Liver (tissue), 9 donors: ENCODE data around the gene COMMD2. TPM values are rescaled to one million over a fixed set of nuclear protein-coding genes. Genes with fewer than 3 reads are reported as not detected.

ENCODE experiments used
- DNase-seq: peaks from one replicate; pipeline ENCODE4 v3.0.0-alpha.2; 2017; ENCODE audit warnings: low spot score
- H3K27ac ChIP-seq, 2 donors: one replicate each; pipeline ENCODE4 v1.7.0; 2013; ENCODE audit warnings: inconsistent platforms in 2 of 2, low read length in 2 of 2, control low read depth in 1 of 2, low read depth in 1 of 2, mild to moderate bottlenecking in 1 of 2
- H3K27me3 ChIP-seq, 4 donors: one replicate each; pipeline versions ENCODE4 v1.6.1 to v1.7.0; 2013; ENCODE audit warnings: low read length in 3 of 4, inconsistent platforms in 1 of 4, mild to moderate bottlenecking in 1 of 4, moderate library complexity in 1 of 4; ENCODE audit not compliant: control insufficient read depth in 4 of 4, insufficient read depth in 4 of 4
- H3K36me3 ChIP-seq, 4 donors: one replicate each; pipeline versions ENCODE4 v1.6.1 to v1.7.0; 2013; ENCODE audit warnings: low read length in 3 of 4, mild to moderate bottlenecking in 3 of 4, low read depth in 1 of 4, moderate library complexity in 1 of 4; ENCODE audit not compliant: control insufficient read depth in 4 of 4, insufficient read depth in 3 of 4
- H3K4me1 ChIP-seq, 4 donors: one replicate each; pipeline versions ENCODE4 v1.6.1 to v1.7.0; 2013; ENCODE audit warnings: low read length in 3 of 4, mild to moderate bottlenecking in 3 of 4, moderate library complexity in 1 of 4; ENCODE audit not compliant: control insufficient read depth in 4 of 4, insufficient read depth in 4 of 4
- H3K4me3 ChIP-seq, 3 donors: one replicate each; pipeline versions ENCODE4 v1.6.1 to v1.7.0; 2013; ENCODE audit warnings: low read length in 3 of 3, control low read depth in 1 of 3, low read depth in 1 of 3, mild to moderate bottlenecking in 1 of 3
- H3K9ac ChIP-seq, 2 donors: one replicate each; pipeline ENCODE4 v1.7.0; 2013; ENCODE audit warnings: low read length in 2 of 2, mild to moderate bottlenecking in 2 of 2, moderate library complexity in 2 of 2, control low read depth in 1 of 2, low read depth in 1 of 2
- H3K9me3 ChIP-seq, 4 donors: one replicate each; pipeline versions ENCODE4 v1.6.1 to v1.7.0; 2013; ENCODE audit warnings: low read length in 3 of 4; ENCODE audit not compliant: control insufficient read depth in 4 of 4
- CTCF ChIP-seq: fragments of 150-350 bp; IDR thresholded peaks from 2 replicates; pipeline ENCODE4 v1.5.1; 2017; ENCODE audit warnings: improper control_type of control experiment, low read depth, low read length; ENCODE audit not compliant: missing input control
- EGR1 ChIP-seq, 2 donors: IDR thresholded peaks; 2 replicates each; pipeline ENCODE4 v1.6.1; 2016 to 2018; ENCODE audit warnings: antibody characterized with exemption in 2 of 2, low read depth in 2 of 2
- FOXA1 ChIP-seq: IDR thresholded peaks from 2 replicates; pipeline ENCODE4 v1.6.1; 2016; ENCODE audit warnings: antibody characterized with exemption
- FOXA2 ChIP-seq: IDR thresholded peaks from 2 replicates; pipeline ENCODE4 v1.6.1; 2016; ENCODE audit warnings: antibody characterized with exemption
- GABPA ChIP-seq, 2 donors: IDR thresholded peaks in 1 of 2; conservative IDR thresholded peaks in 1 of 2; 2 replicates each; pipeline ENCODE4 v1.6.1; 2016; ENCODE audit warnings: antibody characterized with exemption in 2 of 2, mild to moderate bottlenecking in 1 of 2, moderate library complexity in 1 of 2
- HNF4A ChIP-seq, 2 donors: conservative IDR thresholded peaks; 2 replicates each; pipeline ENCODE4 v1.6.1; 2016; ENCODE audit warnings: antibody characterized with exemption in 2 of 2, mild to moderate bottlenecking in 2 of 2
- HNF4G ChIP-seq: IDR thresholded peaks from 2 replicates; pipeline ENCODE4 v1.6.1; 2016; ENCODE audit warnings: antibody characterized with exemption
- JUND ChIP-seq, 2 donors: IDR thresholded peaks; 2 replicates each; pipeline ENCODE4 v1.6.1; 2016; ENCODE audit warnings: antibody characterized with exemption in 2 of 2
- NR2F2 ChIP-seq: IDR thresholded peaks from 2 replicates; pipeline ENCODE4 v1.6.1; 2016; ENCODE audit warnings: antibody characterized with exemption
- RXRA ChIP-seq, 2 donors: IDR thresholded peaks; 2 replicates each; pipeline ENCODE4 v1.6.1; 2017 to 2018; ENCODE audit warnings: antibody characterized with exemption in 2 of 2, mild to moderate bottlenecking in 1 of 2
- SP1 ChIP-seq: IDR thresholded peaks from 2 replicates; pipeline ENCODE4 v1.6.1; 2018; ENCODE audit warnings: antibody characterized with exemption, mild to moderate bottlenecking
- ZBTB33 ChIP-seq: IDR thresholded peaks from 2 replicates; pipeline ENCODE4 v1.6.1; 2016; ENCODE audit warnings: antibody characterized with exemption
- WGBS: extraction: QIAGEN DNeasy Blood & Tissue Kit; methylation state at CpG from one replicate; pipeline ENCODE4 v1.1.7; 2013; 5-methylcytosine and 5-hydroxymethylcytosine counted together
- polyA plus RNA-seq, 2 donors: library from polyadenylated mRNA; stranded (reverse) in 1 of 2; unstranded in 1 of 2; fragments of 200-250 nt in 1 of 2; fragments of >200 nt in 1 of 2; fragmentation: Nextera tagmentation in 1 of 2; extraction: Ambion mirVana in 1 of 2; gene quantifications; one replicate each; pipeline versions ENCODE4 v1.2.1 to v1.2.3, GENCODE V29; 2013 to 2015
- total RNA-seq, 2 donors: library from RNA; depleted of rRNA; stranded (reverse); fragments of >200 nt; gene quantifications; one replicate each; pipeline ENCODE4 v1.2.3, GENCODE V29; 2014
- TF ChIP-seq, protein P1 (sequence below): IDR thresholded peaks from 2 replicates; pipeline ENCODE4 v1.6.1; 2016; ENCODE audit warnings: antibody characterized with exemption, mild to moderate bottlenecking
- TF ChIP-seq, protein P2 (sequence below): IDR thresholded peaks from 2 replicates; pipeline ENCODE4 v1.6.1; 2016; ENCODE audit warnings: antibody characterized with exemption
- donor health status: healthy.
- donor health status: healthy.
- donor health status: healthy.
- donor health status: healthy.
- donor health status: healthy.

The COMMD2 gene
- total and polyA plus RNA-seq, 4 donors: 5.8 to 15.4 (median 11.2) TPM

GRCh38 chr3:149764302-149764701 lies 12.0 kb upstream of the COMMD2 start (continued):
- TF ChIP-seq, protein P1, sequence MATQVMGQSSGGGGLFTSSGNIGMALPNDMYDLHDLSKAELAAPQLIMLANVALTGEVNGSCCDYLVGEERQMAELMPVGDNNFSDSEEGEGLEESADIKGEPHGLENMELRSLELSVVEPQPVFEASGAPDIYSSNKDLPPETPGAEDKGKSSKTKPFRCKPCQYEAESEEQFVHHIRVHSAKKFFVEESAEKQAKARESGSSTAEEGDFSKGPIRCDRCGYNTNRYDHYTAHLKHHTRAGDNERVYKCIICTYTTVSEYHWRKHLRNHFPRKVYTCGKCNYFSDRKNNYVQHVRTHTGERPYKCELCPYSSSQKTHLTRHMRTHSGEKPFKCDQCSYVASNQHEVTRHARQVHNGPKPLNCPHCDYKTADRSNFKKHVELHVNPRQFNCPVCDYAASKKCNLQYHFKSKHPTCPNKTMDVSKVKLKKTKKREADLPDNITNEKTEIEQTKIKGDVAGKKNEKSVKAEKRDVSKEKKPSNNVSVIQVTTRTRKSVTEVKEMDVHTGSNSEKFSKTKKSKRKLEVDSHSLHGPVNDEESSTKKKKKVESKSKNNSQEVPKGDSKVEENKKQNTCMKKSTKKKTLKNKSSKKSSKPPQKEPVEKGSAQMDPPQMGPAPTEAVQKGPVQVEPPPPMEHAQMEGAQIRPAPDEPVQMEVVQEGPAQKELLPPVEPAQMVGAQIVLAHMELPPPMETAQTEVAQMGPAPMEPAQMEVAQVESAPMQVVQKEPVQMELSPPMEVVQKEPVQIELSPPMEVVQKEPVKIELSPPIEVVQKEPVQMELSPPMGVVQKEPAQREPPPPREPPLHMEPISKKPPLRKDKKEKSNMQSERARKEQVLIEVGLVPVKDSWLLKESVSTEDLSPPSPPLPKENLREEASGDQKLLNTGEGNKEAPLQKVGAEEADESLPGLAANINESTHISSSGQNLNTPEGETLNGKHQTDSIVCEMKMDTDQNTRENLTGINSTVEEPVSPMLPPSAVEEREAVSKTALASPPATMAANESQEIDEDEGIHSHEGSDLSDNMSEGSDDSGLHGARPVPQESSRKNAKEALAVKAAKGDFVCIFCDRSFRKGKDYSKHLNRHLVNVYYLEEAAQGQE: no peak
- no peak for TF ChIP-seq SP1

- Histone ChIP-seq H3K27me3 (no peaks in the 10 kb centered on the region), H3K36me3 (no peaks in the 10 kb centered on the region), H3K9ac (no peak overlapping the region), H3K4me3 (no peak overlapping the region), H3K4me1 (no peaks in the 10 kb centered on the region), H3K9me3 (no peaks in the 10 kb centered on the region), H3K27ac (no peak overlapping the region)
- TF ChIP-seq HNF4G: no peak
- no peak for TF ChIP-seq RXRA (IDR thresholded peaks at IDR 0.05)
- TF ChIP-seq FOXA2: no peak
- TF ChIP-seq SP1: no peak
- no peak for TF ChIP-seq GABPA (IDR thresholded peaks at IDR 0.05 in 1 of 2, conservative IDR thresholded peaks at IDR 0.05 in 1 of 2)
- no peak for TF ChIP-seq CTCF
- TF ChIP-seq EGR1 (IDR thresholded peaks at IDR 0.05; ENCODE audit: low read depth in 2 of 2): no peak
- TF ChIP-seq, protein P2, sequence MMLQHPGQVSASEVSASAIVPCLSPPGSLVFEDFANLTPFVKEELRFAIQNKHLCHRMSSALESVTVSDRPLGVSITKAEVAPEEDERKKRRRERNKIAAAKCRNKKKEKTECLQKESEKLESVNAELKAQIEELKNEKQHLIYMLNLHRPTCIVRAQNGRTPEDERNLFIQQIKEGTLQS: no peak
- TF ChIP-seq JUND (IDR thresholded peaks at IDR 0.05): no peak
- no peak for TF ChIP-seq FOXA1
- TF ChIP-seq NR2F2: no peak
- TF ChIP-seq ZBTB33: no peak
- DNase-seq: no peak
- 70% methylated on average over 3 of the region's 3 CpGs for WGBS
Observed at GRCh38 chr3:149763565-149764195, 11.4 kb upstream of the COMMD2 start.

GRCh38 chr3:149753717-149754116 lies 1.4 kb upstream of the COMMD2 start:
- H3K9me3 ChIP-seq: no peaks in the 10 kb centered on the region
- H3K36me3 ChIP-seq: peaks cover 0 to 7% (median 2%) of the 10 kb centered on the region in 4 donors
- DNase-seq: no peak
- H3K27me3 ChIP-seq: no peaks in the 10 kb centered on the region
- H3K4me1 ChIP-seq: peaks cover 2 to 15% (median 9%) of the 10 kb centered on the region in 4 donors
- H3K27ac ChIP-seq: no peak overlapping the region
- H3K4me3 ChIP-seq: no peak overlapping the region
- no peak overlapping the region for H3K9ac ChIP-seq
- TF ChIP-seq, protein P2: no peak
- TF ChIP-seq RXRA (IDR thresholded peaks at IDR 0.05) (no peak), GABPA (IDR thresholded peaks at IDR 0.05 in 1 of 2, conservative IDR thresholded peaks at IDR 0.05 in 1 of 2) (no peak), ZBTB33 (no peak), HNF4G (no peak), SP1 (no peak), FOXA2 (no peak), HNF4A (conservative IDR thresholded peaks at IDR 0.05) (no peak)
- TF ChIP-seq, protein P1: no peak
